Endothelial cell of umbilical vein (primary cell): ENCODE measurements around the gene LRRN3. TPM values are rescaled to one million over a fixed set of nuclear protein-coding genes. Genes with fewer than 3 reads are reported as not detected.

Experiments used
- BruUV-seq: library from RNA; stranded (reverse); fragments of 400-500 nt; replicated peaks from 2 replicates; lab custom pipeline; 2021; lab: Mats Ljungman, UMichigan
- CTCF ChIA-PET: fragments of 300-600, 350-600 bp; sonication (Branson Sonifier 250); formaldehyde crosslinking; loops from one replicate; lab custom pipeline; 2021; ENCODE audit warnings: antibody characterized with exemption, inconsistent platforms; lab: Charles Lee
- POLR2A ChIA-PET: fragments of 300-600, 350-600 bp; sonication (Branson Sonifier 250); formaldehyde crosslinking; loops from one replicate; lab custom pipeline; 2021; ENCODE audit warnings: antibody characterized with exemption, inconsistent platforms; lab: Charles Lee
- DNase-seq: peaks from one replicate; pipeline ENCODE4 v3.0.0-alpha.2; 2011; ENCODE audit warnings: low read depth, low spot score
- FAIRE-seq: peaks from 2 replicates; lab custom pipeline; 2011; peaks lifted over from hg19 to GRCh38; lab: Jason Lieb, UNC
- H2AFZ ChIP-seq: 2 replicates; pipeline ENCODE4 v1.6.0; 2012; ENCODE audit warnings: low read depth, low read length, control low read depth, inconsistent platforms
- H3K27ac ChIP-seq: 2 replicates; pipeline ENCODE4 v1.5.1; 2011; ENCODE audit warnings: low read depth, mild to moderate bottlenecking, control low read depth, low read length, moderate library complexity; ENCODE audit not compliant: insufficient read depth
- H3K27me3 ChIP-seq, 2 experiments: 2 replicates each; pipeline versions ENCODE4 v1.6.0 to v1.6.1; 2011; ENCODE audit warnings: low read length in 2 of 2, mixed read lengths in 1 of 2; ENCODE audit not compliant: control insufficient read depth in 2 of 2, insufficient read depth in 2 of 2
- H3K36me3 ChIP-seq, 2 experiments: 2 replicates in 1 of 2; 3 replicates in 1 of 2; pipeline ENCODE4 v1.5.1; 2011; ENCODE audit warnings: low read length in 2 of 2, mild to moderate bottlenecking in 1 of 2, moderate library complexity in 1 of 2; ENCODE audit not compliant: control insufficient read depth in 2 of 2, insufficient read depth in 2 of 2; ENCODE audit errors: extremely low read depth in 1 of 2
- H3K4me1 ChIP-seq: 3 replicates; pipeline ENCODE4 v1.5.1; 2011; ENCODE audit warnings: mild to moderate bottlenecking, low read length; ENCODE audit not compliant: control insufficient read depth, insufficient read depth; ENCODE audit errors: extremely low read depth
- H3K4me2 ChIP-seq: 2 replicates; pipeline ENCODE4 v1.6.1; 2011; ENCODE audit warnings: low read length, control low read depth, mixed read lengths; ENCODE audit not compliant: insufficient read depth
- H3K4me3 ChIP-seq, 3 experiments: fragments of 200-600 bp in 1 of 3; sonication (generic), shearing (Covaris generic) in 1 of 3; replicated peaks in 1 of 3; 2 replicates each; pipeline ENCODE4 v1.5.1; 2011 to 2016; ENCODE audit warnings: control low read depth in 3 of 3, low read length in 3 of 3, mild to moderate bottlenecking in 2 of 3, inconsistent platforms in 1 of 3, low read depth in 1 of 3, moderate library complexity in 1 of 3; ENCODE audit not compliant: insufficient read depth in 1 of 3
- H3K79me2 ChIP-seq: 2 replicates; pipeline ENCODE4 v1.6.0; 2012; ENCODE audit warnings: low read length, inconsistent platforms; ENCODE audit not compliant: control insufficient read depth, insufficient read depth
- H3K9ac ChIP-seq: replicated peaks from 2 replicates; pipeline ENCODE3; 2011; ENCODE audit warnings: low read length, control low read depth; ENCODE audit not compliant: insufficient read depth; ENCODE audit errors: extremely low read depth
- H3K9me1 ChIP-seq: replicated peaks from 3 replicates; pipeline ENCODE4 v1.6.0; 2011; ENCODE audit warnings: mild to moderate bottlenecking, low read length; ENCODE audit not compliant: control insufficient read depth, insufficient read depth; ENCODE audit errors: extremely low read depth
- H3K9me3 ChIP-seq: replicated peaks from 2 replicates; pipeline ENCODE4 v1.5.1; 2012; ENCODE audit warnings: low read length, inconsistent platforms; ENCODE audit not compliant: control insufficient read depth, insufficient read depth
- H4K20me1 ChIP-seq: replicated peaks from 2 replicates; pipeline ENCODE3; 2011; ENCODE audit warnings: mild to moderate bottlenecking, low read length; ENCODE audit not compliant: control insufficient read depth, insufficient read depth; ENCODE audit errors: extremely low read depth
- EZH2 ChIP-seq: IDR thresholded peaks from 2 replicates; pipeline ENCODE4 v1.6.1; 2012; ENCODE audit warnings: borderline replicate concordance, low read depth, mild to moderate bottlenecking, moderate library complexity, low read length, inconsistent platforms; ENCODE audit not compliant: severe bottlenecking
- FOS ChIP-seq: IDR thresholded peaks from 2 replicates; pipeline ENCODE4 v1.6.1; 2011; ENCODE audit warnings: mild to moderate bottlenecking, low read length, moderate library complexity, borderline replicate concordance; ENCODE audit not compliant: insufficient read depth
- GATA2 ChIP-seq: IDR thresholded peaks from 2 replicates; pipeline ENCODE4 v1.7.0; 2011; ENCODE audit warnings: low read depth, mild to moderate bottlenecking, moderate library complexity, mixed read lengths, low read length; ENCODE audit not compliant: insufficient read length, insufficient read depth
- JUN ChIP-seq: IDR thresholded peaks from 2 replicates; pipeline ENCODE4 v1.6.1; 2011; ENCODE audit warnings: borderline replicate concordance, low read depth; ENCODE audit not compliant: insufficient read length, insufficient read depth
- MYC ChIP-seq: IDR thresholded peaks from one replicate; pipeline ENCODE4 v1.6.1; 2011; ENCODE audit warnings: mild to moderate bottlenecking, low read depth, low read length
- POLR2A ChIP-seq: IDR thresholded peaks from 2 replicates; pipeline ENCODE4 v1.6.1; 2012; ENCODE audit warnings: low read depth, mild to moderate bottlenecking, control low read depth, low read length
- POLR2AphosphoS5 ChIP-seq: IDR thresholded peaks from 2 replicates; pipeline ENCODE4 v1.6.1; 2012; ENCODE audit warnings: low read depth, mild to moderate bottlenecking, control low read depth, low read length, moderate library complexity; ENCODE audit not compliant: insufficient read depth
- dilution Hi-C: fragments of 300-500 bp; cut with MboI; formaldehyde crosslinking; loops from one replicate; pipeline ENCODE4 v1.15.0; 2019; ENCODE audit warnings: low sequenced_read_pairs; ENCODE audit not compliant: extremely low pct_ligation_motif_present
- intact Hi-C: fragments of 100-400 bp; cut with micrococcal nuclease; formaldehyde crosslinking; loops from one replicate; pipeline ENCODE4 v1.10.0; 2022
- polyA plus RNA-seq, 4 experiments: library from polyadenylated mRNA; depleted of rRNA in 3 of 4; stranded (reverse) in 3 of 4; unstranded in 1 of 4; fragments of >200 nt; gene quantifications; 2 replicates each; pipeline versions ENCODE4 v1.2.1 to v1.2.3, GENCODE V29; 2011 to 2012; ENCODE audit warnings: missing spikeins in 1 of 4
- total RNA-seq: library from RNA; stranded (reverse); gene quantifications from 2 replicates; pipeline ENCODE4 v1.2.3, GENCODE V29; 2021
- TF ChIP-seq, protein P1 (sequence below): IDR thresholded peaks from 2 replicates; pipeline ENCODE4 v1.6.1; 2011; ENCODE audit not compliant: insufficient read depth, insufficient read length
- TF ChIP-seq, protein P2 (sequence below), 2 donors: IDR thresholded peaks; 1 replicate in 1 of 2; 2 replicates in 1 of 2; pipeline ENCODE4 v1.5.1; 2011; ENCODE audit warnings: low read length in 2 of 2, mild to moderate bottlenecking in 2 of 2, moderate library complexity in 2 of 2, control low read depth in 1 of 2, inconsistent platforms in 1 of 2, low read depth in 1 of 2; ENCODE audit not compliant: insufficient read depth in 1 of 2; ENCODE audit errors: extremely low read depth in 1 of 2

LRRN3 gene
- total and polyA plus RNA-seq, 2 donors (not counting 3 experiments of a cell fraction or from before 2014, with no cell fraction given) = not detected

DNA sequence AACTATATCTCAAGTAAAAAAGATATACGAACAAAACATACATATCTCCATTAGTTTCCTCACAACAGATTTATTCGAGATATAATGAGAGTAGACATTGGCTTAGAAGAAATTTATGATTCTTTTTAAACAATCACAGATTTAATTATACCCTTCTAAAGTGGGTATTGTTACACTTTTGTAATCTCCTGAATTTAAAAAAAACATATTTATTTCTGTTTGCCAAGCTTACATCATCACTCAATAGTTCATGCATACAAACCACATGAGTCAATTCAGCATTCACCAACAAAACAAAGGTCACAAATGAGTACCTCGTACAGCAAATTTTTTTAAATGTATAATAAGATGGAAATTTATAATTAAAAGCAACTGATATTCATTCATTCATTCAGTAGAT is 17.6 kb downstream of the LRRN3 start:
- Histone ChIP-seq H3K27me3 (no peaks in the 10 kb centered on the region), H3K9me3 (no peaks in the 10 kb centered on the region), H3K79me2 (no peaks in the 10 kb centered on the region), H3K4me2 (no peak overlapping the region), H3K4me1 (peaks cover 3% of the 10 kb centered on the region), H3K9ac (no peak overlapping the region), H3K9me1 (no peaks in the 10 kb centered on the region), H4K20me1 (no peaks in the 10 kb centered on the region), H2AFZ (no peak overlapping the region), H3K27ac (no peak overlapping the region), H3K36me3 (no peaks in the 10 kb centered on the region), H3K4me3 (no peak overlapping the region)
- FAIRE-seq (no peak), DNase-seq (no peak)
- TF ChIP-seq GATA2 (no peak), FOS (no peak), MYC (no peak), POLR2A (no peak), EZH2 (no peak), JUN (no peak), POLR2AphosphoS5 (no peak)
- TF ChIP-seq, protein P1, sequence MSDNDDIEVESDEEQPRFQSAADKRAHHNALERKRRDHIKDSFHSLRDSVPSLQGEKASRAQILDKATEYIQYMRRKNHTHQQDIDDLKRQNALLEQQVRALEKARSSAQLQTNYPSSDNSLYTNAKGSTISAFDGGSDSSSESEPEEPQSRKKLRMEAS = no peak
- TF ChIP-seq, protein P2, sequence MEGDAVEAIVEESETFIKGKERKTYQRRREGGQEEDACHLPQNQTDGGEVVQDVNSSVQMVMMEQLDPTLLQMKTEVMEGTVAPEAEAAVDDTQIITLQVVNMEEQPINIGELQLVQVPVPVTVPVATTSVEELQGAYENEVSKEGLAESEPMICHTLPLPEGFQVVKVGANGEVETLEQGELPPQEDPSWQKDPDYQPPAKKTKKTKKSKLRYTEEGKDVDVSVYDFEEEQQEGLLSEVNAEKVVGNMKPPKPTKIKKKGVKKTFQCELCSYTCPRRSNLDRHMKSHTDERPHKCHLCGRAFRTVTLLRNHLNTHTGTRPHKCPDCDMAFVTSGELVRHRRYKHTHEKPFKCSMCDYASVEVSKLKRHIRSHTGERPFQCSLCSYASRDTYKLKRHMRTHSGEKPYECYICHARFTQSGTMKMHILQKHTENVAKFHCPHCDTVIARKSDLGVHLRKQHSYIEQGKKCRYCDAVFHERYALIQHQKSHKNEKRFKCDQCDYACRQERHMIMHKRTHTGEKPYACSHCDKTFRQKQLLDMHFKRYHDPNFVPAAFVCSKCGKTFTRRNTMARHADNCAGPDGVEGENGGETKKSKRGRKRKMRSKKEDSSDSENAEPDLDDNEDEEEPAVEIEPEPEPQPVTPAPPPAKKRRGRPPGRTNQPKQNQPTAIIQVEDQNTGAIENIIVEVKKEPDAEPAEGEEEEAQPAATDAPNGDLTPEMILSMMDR (IDR thresholded peaks at IDR 0.05; ENCODE audit: extremely low read depth in 1 of 2, insufficient read depth in 1 of 2, low read depth in 1 of 2, low read length in 2 of 2) = no peak
- intact Hi-C loops = no loop called here
- ChIA-PET POLR2A (no interaction called here), CTCF (interaction anchor here (1.5 to 2.2 kb wide), 2 partner anchors 10 to 19 kb away, joined by 4 to 8 read pairs; no protein-coding TSS in a partner anchor)
- dilution Hi-C loops = no loop called here
- BruUV-seq = no TSS peak
